Midbrain (tissue), 1 donor: ENCODE results near the gene CIB2.

Source experiments
- DNase-seq: peaks from one replicate; lab custom pipeline; 2025; lab: John Stamatoyannopoulos, UW

The CIB2 gene

GRCh38 chr15:78149068-78149804, 18.0 kb upstream of the CIB2 start, which contains the start of gene IDH3A:
Gene IDH3A, plus strand, starts transcription at chr15:78149362. Its CDS starts 42 bp downstream, at chr15:78149404.
- DNase-seq, result peak; percentile 98

GRCh38 chr15:78148392-78149067, 17.3 kb upstream of the CIB2 start:
- DNase-seq, result no peak

DNA sequence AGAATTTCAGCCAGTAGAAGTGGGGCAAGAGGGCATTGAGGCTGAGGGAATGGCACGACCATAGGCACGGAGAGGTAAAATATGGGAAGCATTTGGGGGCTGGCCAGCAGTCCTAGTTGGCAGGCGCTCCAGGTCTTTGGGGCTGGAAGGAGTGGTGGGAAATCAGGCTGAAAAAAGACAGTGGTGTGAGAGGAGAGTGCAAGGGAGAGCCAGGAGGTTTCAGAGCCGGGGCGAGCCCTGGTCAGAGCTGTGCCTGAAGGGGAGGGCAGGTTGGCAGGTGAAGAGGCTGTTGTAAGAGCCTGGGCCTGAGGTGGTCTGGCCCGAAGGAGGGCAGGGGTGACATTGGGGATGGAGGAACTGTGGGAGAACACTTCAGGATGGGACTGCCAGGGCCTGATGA, 16.3 kb upstream of the CIB2 start:
- DNase-seq, result no peak

DNA sequence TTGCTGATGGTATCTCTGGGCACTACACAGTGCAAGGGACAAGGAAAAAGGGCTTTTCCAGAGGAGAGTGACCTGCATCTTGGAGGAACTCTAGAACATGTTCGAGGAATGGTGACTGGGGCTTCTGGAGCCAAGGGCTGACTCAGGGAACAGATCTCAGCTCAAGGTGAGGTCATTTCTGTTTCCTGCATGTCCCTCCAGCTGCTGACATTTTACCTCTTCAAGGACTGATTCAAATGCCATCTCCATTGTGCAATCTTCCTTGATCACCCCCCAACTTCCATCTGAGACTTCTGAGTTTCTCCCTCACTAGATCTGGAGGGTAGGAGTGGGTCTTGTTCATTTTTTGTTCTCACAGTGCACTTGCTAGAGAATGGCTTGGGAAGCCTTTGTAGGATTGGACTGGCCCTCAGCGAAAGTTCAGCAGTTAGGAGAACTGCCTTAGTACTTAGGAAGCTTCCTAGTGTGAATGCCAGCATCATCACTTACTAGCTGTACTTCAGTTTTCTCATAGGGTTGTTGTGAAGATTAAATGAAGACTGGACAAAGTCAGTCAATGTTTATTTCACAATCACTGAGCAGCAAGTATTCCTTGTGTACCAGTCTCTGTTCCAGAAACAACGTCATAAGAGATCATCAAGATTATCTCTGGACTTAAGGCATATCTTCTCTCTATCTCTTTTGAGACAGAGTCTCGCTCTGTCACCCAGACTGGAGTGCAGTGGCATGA, 15.3 kb upstream of the CIB2 start:
- no peak for DNase-seq

GRCh38 chr15:78142332-78142731, 11.1 kb upstream of the CIB2 start:
- DNase-seq, result no peak

DNA sequence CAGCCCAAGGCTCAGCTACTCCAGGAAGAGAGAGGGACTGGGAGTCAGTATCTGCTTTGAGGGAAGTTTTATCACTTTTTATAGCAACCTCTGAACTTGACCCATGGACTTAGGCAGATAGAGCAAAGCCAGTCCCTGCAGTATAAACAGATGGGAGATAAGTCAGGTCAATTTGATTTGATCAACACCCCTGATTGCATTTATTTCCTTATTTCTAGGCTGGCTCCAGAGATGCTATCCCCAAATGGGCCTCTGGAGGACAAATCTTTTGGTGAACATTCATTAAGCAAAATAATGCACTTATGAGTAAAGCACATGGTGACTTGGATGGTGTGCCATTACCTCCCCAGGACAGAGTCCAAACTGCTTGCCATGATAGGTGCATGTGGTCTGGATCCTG, 9.0 kb upstream of the CIB2 start:
- no peak for DNase-seq

DNA sequence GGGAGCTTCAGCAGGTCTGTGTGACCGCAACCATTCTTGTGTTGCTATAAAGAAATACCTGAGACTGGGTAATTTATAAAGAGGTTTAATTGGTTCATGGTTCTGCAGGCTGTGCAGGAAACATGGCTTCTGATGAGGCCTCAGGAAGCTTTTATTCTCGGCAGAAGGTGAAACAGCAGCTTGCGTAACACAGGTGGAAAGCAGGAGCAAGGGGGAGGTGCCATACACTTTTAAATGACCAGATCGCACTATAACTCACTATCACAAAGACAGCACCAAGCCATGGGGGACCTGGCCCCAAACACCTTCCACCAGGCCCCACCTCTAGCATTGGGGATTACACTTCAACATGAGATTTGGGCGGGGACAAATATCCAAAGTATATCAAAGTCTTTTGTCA, 8.3 kb upstream of the CIB2 start:
- no peak for DNase-seq

GRCh38 chr15:78133801-78134200, 2.6 kb upstream of the CIB2 start:
- DNase-seq, result no peak

- no peak for DNase-seq
These were observed 565 bp downstream of the CIB2 start for GRCh38 chr15:78130466-78131294.

GRCh38 chr15:78129751-78130287, 1.4 kb downstream of the CIB2 start:
- no peak for DNase-seq

- DNase-seq, result no peak
These were observed 2.0 kb downstream of the CIB2 start for GRCh38 chr15:78129077-78129750.

DNA sequence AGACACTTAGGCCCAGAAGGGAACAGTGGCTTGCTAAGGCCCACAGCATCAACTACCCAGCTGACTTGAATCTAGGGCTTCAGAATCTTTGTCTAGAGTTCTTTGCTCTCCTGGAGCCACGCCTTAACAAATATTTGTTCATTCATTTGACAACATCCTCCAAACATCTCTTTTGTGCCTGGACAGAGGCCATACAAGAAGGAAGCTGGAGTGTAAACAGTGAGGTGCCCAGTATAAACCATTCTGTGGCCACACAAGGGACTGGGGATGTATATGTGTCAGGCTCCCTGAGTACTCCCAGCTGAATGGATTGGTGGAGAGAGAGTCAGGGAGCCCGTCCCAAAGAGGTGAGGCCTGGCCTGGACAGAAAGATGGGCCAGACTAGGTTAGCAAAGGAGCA, 3.4 kb downstream of the CIB2 start:
- DNase-seq, result no peak

GRCh38 chr15:78125267-78125666, 6.0 kb downstream of the CIB2 start:
- DNase-seq, result no peak

GRCh38 chr15:78120523-78120922, 10.7 kb downstream of the CIB2 start:
- DNase-seq, result no peak

GRCh38 chr15:78112551-78112950, 18.7 kb downstream of the CIB2 start:
- DNase-seq, result no peak

DNA sequence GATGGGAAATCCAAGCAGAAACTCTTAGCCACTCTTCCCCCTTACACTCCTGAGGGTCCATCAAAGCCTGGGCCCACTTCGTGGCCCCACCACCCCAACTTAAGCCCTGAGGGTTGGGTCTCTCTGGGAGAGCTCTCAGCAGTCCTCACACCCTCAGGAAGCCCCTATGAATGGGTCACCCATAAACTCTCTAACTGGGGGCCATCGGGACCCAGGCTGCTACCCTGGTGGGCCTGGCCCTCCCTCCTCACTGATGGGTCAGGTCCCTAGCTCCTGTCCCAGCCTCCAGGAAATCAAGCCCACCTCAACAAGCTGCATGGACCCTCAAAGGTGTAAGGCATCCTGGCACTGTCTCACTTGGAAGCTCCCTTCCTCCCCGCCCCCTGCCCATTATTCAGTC, 19.5 kb downstream of the CIB2 start:
- no peak for DNase-seq

DNA sequence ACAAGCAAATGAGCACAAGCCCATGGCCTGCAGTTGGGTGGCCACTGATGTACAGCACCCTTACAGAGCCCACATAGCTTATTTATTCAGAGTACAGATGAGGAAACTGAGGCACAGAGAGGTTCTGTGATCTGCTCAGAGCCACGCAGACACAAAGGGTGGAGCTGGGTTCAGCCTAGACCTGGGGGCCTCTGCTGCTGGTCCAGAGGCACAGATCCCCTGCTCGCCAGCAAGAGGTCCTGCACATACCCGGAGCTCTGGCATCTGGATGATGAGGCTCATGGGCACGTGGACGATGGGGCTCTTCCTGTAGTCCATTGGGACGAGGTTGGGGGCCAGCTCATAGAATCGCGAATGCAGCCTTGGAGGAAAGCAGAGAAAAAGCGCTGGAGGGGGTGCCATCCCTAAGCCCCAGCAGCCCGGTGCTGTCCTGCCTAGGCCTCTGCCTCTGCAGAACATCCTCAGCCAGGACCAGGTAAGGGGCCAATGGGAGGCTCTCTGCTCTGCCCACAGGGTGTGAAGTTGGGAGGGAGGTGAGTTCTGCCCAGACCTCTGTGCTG, 20.2 kb downstream of the CIB2 start:
- no peak for DNase-seq

DNA sequence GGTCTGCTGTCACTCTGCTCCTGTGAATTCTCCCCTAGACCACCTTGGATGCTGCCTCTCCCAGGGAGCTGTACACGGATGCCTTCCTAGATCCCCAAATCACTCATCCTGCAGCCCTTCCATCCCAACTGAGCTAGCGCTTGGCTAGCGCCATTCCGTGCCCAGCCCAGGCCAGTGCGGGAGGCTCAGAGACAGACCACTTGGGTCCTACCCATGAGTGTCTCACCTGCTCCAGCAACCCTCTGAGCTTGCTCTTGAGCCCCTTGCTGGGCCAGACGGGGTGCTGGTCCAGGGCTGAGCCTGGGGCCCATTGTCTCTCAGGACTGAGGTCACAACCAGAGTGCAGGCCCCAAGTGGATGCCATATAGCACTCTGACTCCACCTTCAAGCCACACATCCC, 21.1 kb downstream of the CIB2 start:
- DNase-seq, result no peak

DNA sequence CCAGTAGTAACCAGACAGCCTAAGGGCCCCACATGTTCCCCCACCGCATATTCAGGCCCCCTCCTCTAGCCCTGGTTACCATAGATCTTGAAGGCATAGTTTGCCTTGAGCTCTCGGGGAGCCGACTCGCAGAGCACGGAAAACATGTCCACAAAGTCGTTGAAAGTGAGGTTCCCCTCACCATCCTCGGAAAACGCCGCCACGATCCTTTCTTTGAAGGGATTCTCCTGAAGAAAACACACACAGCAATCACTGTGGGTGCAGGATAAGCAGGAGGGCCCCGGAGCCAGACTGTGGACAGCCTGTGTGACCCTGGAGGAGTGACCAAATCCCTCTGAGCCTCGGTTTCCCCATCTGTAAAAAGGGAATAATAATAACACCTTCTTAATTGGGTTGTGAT, 22.1 kb downstream of the CIB2 start:
- DNase-seq, result no peak

- peak; percentile 58 for DNase-seq
These were observed 22.8 kb downstream of the CIB2 start for GRCh38 chr15:78108300-78109084.
